Kidney (tissue), 14 donors: ENCODE data around the gene HMX2. TPM values are rescaled to one million over a fixed set of nuclear protein-coding genes. Genes with fewer than 3 reads are reported as not detected.
"Not testable (repeated sequence)": the region's sequence is repeated elsewhere in the genome, so short reads cannot be mapped to it uniquely, and the experiment has no call there.

ENCODE experiments used
- DNase-seq, 5 donors: peaks; one replicate each; pipeline ENCODE4 v3.0.0-alpha.2; 2013 to 2020
- FAIRE-seq: peaks from 2 replicates; lab custom pipeline; 2012; peaks lifted over from hg19 to GRCh38; lab: Jason Lieb, UNC
- H3K27ac ChIP-seq, 2 donors: one replicate each; pipeline ENCODE4 v1.7.0; 2013; ENCODE audit warnings: low read depth in 2 of 2, low read length in 2 of 2, inconsistent platforms in 1 of 2
- H3K27me3 ChIP-seq: one replicate; pipeline ENCODE4 v1.7.1; 2013; ENCODE audit warnings: low read length, inconsistent platforms; ENCODE audit not compliant: control insufficient read depth, insufficient read depth
- H3K36me3 ChIP-seq, 3 donors: one replicate each; pipeline versions ENCODE4 v1.7.0 to v1.7.1; 2013; ENCODE audit warnings: low read length in 3 of 3, control low read depth in 1 of 3, inconsistent platforms in 1 of 3; ENCODE audit not compliant: insufficient read depth in 3 of 3, control insufficient read depth in 2 of 3
- H3K4me1 ChIP-seq, 3 donors: one replicate each; pipeline versions ENCODE4 v1.7.0 to v1.7.1; 2013; ENCODE audit warnings: low read length in 3 of 3, inconsistent platforms in 1 of 3, low read depth in 1 of 3; ENCODE audit not compliant: control insufficient read depth in 2 of 3, insufficient read depth in 2 of 3
- H3K4me3 ChIP-seq, 3 donors: one replicate each; pipeline versions ENCODE4 v1.7.0 to v1.8.1; 2013; ENCODE audit warnings: low read length in 3 of 3, control low read depth in 1 of 3, inconsistent platforms in 1 of 3
- H3K9ac ChIP-seq, 3 donors: one replicate each; pipeline versions ENCODE4 v1.7.0 to v1.7.1; 2013; ENCODE audit warnings: low read length in 3 of 3, control low read depth in 1 of 3, inconsistent platforms in 1 of 3
- H3K9me3 ChIP-seq, 3 donors: one replicate each; pipeline versions ENCODE4 v1.7.0 to v1.7.1; 2013; ENCODE audit warnings: low read length in 3 of 3, control low read depth in 1 of 3, inconsistent platforms in 1 of 3; ENCODE audit not compliant: control insufficient read depth in 2 of 3, insufficient read depth in 1 of 3
- intact Hi-C: fragments of 100-400 bp; cut with DNase I; formaldehyde crosslinking; loops from one replicate; pipeline ENCODE4 v1.11.1; 2022
- polyA plus RNA-seq: library from polyadenylated mRNA; stranded (reverse); fragments of 350-450 nt; fragmentation: Illumina TruSeq; extraction: RNeasy Lipid Tissue Mini Kit (QIAGEN cat#74804); gene quantifications from one replicate; pipeline ENCODE4 v1.2.3, GENCODE V29; 2014; ENCODE audit warnings: low read depth, low replicate concordance; ENCODE audit not compliant: insufficient read depth
- total RNA-seq: library from RNA; stranded (reverse); fragmentation: NEBNext Ultra II Directional; extraction: Animal tissue kit (Norgen Biotek cat#: 25700); gene quantifications from one replicate; pipeline ENCODE4 v1.2.1, GENCODE V29; 2021
- TF ChIP-seq, protein P1 (sequence below): IDR thresholded peaks from 3 replicates; pipeline ENCODE4 v1.5.1; 2012; ENCODE audit warnings: mild to moderate bottlenecking, moderate library complexity, borderline replicate concordance; ENCODE audit not compliant: insufficient read depth; ENCODE audit errors: extremely low read depth
- donor health status: control.
- donor health status: control.
- donor health status: control.
- donor health status: control.
- donor health status: control.
- donor health status: DM: yes; HTN: yes; CAD: no.
- donor health status: Normal renal cell carcinoma (clear cell type).

The HMX2 gene
- total and polyA plus RNA-seq, 2 donors from 2014 or later, result 0.25 to 4.0 TPM

DNA sequence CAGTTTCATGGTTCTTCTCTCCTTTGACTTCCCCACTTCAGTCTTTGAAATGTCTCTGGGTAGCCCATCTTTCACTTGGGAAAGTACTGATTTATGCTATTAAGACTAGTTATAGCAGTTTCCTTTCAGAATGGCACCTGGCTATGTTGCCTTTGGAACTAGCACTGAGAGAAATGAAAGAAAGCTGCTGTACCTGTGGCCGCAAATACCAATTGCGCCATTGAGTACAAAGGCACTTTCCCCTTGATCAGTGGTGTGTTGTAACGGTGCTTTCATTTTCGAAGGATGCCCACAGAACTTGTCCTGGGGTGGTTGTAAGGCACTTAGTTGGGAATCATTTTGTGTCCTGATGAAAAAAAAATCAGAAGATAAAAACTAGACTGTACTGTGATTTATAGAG lies 23.0 kb downstream of the HMX2 start:
- H3K27me3 ChIP-seq, result no peaks in the 10 kb centered on the region
- DNase-seq (no peak), FAIRE-seq (no peak)
- no peaks in the 10 kb centered on the region for H3K4me1 ChIP-seq
- intact Hi-C loops, result no loop called here
- H3K9me3 ChIP-seq, result no peaks in the 10 kb centered on the region
- TF ChIP-seq, protein P1, sequence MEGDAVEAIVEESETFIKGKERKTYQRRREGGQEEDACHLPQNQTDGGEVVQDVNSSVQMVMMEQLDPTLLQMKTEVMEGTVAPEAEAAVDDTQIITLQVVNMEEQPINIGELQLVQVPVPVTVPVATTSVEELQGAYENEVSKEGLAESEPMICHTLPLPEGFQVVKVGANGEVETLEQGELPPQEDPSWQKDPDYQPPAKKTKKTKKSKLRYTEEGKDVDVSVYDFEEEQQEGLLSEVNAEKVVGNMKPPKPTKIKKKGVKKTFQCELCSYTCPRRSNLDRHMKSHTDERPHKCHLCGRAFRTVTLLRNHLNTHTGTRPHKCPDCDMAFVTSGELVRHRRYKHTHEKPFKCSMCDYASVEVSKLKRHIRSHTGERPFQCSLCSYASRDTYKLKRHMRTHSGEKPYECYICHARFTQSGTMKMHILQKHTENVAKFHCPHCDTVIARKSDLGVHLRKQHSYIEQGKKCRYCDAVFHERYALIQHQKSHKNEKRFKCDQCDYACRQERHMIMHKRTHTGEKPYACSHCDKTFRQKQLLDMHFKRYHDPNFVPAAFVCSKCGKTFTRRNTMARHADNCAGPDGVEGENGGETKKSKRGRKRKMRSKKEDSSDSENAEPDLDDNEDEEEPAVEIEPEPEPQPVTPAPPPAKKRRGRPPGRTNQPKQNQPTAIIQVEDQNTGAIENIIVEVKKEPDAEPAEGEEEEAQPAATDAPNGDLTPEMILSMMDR, result no peak
- H3K27ac ChIP-seq, result no peak overlapping the region
- peaks cover 0 to 10% (median 2%) of the 10 kb centered on the region in 3 donors for H3K36me3 ChIP-seq
- H3K9ac ChIP-seq, result no peak overlapping the region
- H3K4me3 ChIP-seq, result no peak overlapping the region

DNA sequence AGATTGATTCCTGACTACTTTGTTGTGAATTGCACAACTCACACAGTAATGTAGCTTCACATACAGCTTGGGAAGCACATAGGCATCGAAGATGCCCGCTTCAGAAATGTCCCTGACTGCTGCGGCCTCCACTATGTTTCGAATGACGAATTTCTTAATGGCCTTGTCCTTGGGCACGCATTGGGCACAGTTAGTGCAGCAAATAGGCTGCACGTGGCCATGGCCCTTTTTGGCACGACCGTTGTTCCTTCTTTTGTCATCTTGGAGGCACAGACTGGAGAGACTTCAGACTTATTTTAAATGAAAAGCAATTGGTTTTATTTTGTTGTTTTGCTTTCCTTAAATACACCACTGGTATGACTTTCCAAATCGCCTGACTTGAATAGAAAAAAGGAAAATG lies 23.7 kb downstream of the HMX2 start:
- H3K36me3 ChIP-seq, H3K27ac ChIP-seq, FAIRE-seq, H3K9me3 ChIP-seq, DNase-seq, H3K27me3 ChIP-seq, intact Hi-C loops, H3K9ac ChIP-seq, H3K4me1 ChIP-seq, H3K4me3 ChIP-seq: not testable (repeated sequence)

DNA sequence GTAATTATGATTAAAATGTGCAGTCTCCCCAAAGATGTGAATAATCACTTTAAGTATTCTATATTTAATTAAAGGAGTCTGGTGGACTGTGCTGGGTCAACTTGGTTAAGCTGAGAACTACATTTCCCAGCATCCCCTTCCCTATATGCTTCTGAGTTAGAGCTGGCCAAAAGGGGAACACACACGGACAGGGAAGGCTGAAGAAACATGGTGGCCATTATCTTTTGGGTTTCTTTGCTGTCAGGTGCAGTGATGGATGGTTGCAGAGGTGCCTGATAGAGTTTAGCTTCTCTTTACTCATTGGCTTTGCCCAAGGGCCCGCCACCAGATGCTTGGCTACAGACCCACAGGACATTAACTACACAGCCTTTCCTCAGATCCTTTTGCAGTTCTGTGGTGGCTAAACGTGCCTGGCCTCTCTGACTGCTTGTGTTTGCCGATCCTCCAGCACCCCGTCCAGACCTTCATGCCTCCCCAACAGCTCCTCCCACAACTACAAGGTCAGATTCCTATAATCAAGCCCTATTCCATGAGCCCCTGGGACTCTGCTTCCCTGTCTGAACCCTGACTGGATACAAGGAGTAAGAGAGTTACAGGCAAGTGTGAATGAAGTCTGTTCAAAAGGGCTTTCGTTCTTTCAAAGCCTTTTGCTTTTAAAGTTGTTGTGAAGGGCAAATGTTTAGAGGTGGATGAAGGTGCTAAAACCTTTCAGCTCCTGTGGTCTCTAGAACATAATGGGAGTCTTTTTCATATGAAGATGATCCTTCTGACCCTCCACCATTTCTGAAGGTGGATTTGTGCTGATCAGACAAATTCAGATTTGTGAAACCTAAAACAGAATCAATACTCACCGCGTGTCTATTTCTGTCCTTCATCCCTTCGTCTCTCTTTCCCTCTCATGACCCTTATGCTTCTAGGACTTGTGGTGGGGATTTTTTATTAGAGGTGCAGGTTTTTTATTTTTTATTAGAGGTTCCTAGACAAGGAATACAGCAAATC lies 27.8 kb downstream of the HMX2 start:
- DNase-seq (no peak), FAIRE-seq (no peak)
- H3K4me3 ChIP-seq, result no peak overlapping the region
- no peaks in the 10 kb centered on the region for H3K9me3 ChIP-seq
- TF ChIP-seq, protein P1, result no peak
- no peaks in the 10 kb centered on the region for H3K4me1 ChIP-seq
- H3K27ac ChIP-seq, result no peak overlapping the region
- no peaks in the 10 kb centered on the region for H3K27me3 ChIP-seq
- peaks cover 0 to 3% (median 2%) of the 10 kb centered on the region in 3 donors for H3K36me3 ChIP-seq
- intact Hi-C loops, result no loop called here
- H3K9ac ChIP-seq, result no peak overlapping the region

DNA sequence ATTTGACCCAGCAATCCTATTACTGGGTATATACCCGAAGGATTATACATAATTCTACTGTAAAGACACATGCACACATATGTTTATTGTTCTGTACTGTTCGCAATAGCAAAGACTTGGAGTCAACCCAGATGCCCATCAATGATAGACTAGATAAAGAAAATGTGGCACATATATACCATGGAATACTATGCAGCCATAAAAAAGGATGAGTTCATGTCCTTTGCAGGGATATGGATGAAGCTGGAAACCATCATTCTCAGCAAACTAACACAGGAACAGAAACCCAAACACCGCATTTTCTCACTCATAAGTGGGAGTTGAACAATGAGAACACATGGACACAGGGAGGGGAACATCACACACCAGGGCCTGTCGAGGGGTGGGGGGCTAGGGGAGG lies 30.5 kb downstream of the HMX2 start:
- intact Hi-C loops, H3K4me1 ChIP-seq, FAIRE-seq, H3K4me3 ChIP-seq, H3K36me3 ChIP-seq, DNase-seq, H3K27me3 ChIP-seq, H3K9me3 ChIP-seq, H3K9ac ChIP-seq, H3K27ac ChIP-seq: not testable (repeated sequence)
